GM18870 (cell line): Measurements from ENCODE around the gene CORO1A.
"Not testable (repeated sequence)": the region's sequence is repeated elsewhere in the genome, so short reads cannot be mapped to it uniquely, and the experiment has no call there.

Experiments
- ATAC-seq: cut with Tn5 transposase; IDR thresholded peaks from one replicate; pipeline ENCODE4 v1.9.1; 2021; ENCODE audit warnings: moderate library complexity; ENCODE audit not compliant: unreplicated experiment

Gene CORO1A

GRCh38 chr16:30169416-30169815 is 14.0 kb upstream of the CORO1A start:
- ATAC-seq: not testable (repeated sequence)

GRCh38 chr16:30170145-30170544 is 13.3 kb upstream of the CORO1A start:
- ATAC-seq: not testable (repeated sequence)

DNA sequence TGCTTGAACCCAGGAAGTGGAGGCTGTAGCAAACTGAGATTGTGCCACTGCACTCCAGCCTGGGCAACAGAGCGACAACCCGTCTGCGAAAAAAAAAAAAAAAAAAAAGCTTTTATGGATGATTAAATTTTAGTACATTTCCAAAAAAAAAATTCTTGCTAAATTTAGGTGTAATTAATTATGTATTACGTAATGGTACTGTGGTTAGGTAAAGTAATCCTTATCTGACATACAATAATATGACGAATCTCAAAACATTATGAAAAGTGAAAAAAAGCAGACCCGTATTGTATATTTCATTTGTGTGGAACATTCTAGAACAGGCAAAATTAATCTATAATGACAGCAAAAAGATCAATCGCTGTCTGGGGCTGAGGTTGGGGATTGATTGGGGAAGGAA is 10.3 kb upstream of the CORO1A start:
- ATAC-seq: no peak

DNA sequence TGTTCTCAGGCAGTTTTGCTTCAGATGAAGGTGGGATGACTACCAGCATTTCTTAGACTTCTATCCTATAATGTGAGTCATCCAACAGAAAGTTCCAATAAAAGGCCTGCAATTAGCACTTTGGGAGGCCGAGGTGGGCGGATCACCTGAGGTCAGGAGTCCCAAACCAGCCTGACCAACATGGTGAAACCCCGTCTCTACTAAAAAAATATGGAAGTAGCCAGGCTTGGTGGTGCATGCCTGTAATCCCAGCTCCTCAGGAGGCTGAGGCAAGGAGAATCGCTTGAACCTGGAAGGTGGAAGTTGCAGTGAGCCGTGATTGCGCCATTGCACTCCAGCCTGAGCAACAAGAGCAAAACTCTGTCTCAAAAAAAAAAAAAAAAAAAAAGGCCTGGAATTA is 6.5 kb upstream of the CORO1A start:
- not testable (repeated sequence) for ATAC-seq

DNA sequence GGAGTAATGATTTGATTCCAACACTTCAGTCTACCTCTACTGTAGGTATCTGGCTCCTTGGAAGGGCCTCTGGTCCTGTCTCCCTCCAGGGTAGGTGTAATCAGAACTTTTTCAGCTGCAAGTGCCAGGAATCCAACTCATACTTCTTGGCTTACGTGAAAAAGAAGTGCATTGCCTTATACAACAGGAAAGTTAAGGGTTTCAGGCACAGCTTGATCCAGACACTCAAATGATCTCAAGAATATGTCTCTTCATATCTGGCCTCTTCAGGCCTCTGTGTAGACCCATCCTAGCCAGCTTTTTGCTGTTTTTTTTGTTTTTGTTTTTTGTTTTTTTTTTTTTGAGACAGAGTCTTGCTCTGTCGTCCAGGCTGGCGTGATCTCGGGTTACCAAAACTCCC is 4.2 kb upstream of the CORO1A start:
- ATAC-seq: no peak

DNA sequence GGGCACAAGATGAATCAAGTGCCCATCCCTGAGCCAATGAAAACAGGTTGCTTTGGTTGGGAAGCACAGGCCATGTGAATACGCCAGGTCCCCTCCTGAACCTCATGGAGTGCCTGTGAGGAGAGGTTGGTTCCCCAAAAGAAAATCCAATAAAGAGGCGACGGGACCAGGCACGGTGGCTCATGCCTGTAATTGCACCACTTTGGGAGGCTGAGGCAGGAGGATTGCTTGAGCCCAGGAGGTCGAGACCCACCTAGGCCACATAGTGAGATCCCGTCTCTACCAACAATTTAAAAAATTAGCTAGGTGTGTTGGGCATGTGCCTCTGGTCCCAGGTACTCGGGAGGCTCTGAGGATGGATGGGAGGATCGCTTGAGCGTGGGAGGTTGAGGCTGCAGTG is 3.5 kb upstream of the CORO1A start:
- ATAC-seq: no peak

DNA sequence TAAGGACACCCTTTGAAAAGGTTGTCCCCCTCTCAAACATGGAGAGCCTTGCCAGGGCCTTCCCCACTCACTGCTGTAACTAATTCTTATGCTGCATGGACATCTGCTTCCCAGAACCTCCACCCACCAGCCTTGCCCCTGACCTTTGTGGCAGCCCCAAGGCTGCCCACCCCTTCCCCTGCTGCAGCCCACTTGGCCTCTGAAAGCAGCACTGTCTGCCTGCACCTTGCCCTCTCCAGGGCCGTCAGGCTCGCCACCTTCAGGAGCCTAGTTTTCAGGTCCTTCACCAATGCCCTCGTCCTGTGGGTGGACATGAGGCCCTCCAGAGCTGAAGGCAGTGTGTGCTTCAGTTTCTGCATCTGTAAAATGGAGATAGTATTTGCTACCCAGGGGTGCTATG is 2.7 kb upstream of the CORO1A start:
- no peak for ATAC-seq

DNA sequence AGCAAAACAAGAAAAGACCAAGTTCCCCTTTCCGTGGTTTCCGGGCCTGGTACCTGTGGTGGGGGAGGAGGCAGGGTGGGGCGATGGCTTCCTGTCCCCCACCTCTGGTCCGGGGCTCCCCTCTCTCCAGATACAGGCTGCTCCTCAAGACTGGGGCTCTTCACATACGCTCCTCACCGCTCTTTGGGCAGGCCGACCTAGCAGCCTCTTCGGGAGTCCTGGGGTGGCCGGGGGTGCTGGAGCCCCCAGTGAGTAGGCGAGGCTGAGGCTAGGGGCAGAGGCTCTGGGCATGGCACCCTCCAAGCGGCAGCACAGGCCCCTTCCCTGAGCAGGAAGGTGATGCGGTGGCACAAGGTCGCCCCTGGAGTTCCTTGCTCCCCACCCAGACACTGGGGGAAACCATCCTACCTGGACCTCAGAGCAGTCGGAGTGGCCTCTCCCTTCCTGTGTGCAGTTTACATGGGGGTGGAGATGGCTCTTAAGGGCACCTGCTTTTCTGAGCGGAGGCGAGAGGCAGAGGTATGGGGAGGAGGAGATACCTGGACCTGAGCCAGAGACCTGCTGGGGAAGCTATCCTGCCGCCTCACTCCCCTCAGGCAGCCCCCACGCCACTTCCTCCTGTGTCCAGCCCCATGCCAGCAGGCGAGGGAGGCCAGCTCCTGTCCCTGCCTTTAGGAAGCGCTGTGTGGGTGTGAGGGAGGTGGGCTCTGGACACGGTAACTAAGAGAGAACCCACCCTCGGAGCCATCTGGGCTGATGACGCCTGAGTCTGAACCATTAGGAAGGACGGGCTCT is 891 bp downstream of the CORO1A start:
- no peak for ATAC-seq

DNA sequence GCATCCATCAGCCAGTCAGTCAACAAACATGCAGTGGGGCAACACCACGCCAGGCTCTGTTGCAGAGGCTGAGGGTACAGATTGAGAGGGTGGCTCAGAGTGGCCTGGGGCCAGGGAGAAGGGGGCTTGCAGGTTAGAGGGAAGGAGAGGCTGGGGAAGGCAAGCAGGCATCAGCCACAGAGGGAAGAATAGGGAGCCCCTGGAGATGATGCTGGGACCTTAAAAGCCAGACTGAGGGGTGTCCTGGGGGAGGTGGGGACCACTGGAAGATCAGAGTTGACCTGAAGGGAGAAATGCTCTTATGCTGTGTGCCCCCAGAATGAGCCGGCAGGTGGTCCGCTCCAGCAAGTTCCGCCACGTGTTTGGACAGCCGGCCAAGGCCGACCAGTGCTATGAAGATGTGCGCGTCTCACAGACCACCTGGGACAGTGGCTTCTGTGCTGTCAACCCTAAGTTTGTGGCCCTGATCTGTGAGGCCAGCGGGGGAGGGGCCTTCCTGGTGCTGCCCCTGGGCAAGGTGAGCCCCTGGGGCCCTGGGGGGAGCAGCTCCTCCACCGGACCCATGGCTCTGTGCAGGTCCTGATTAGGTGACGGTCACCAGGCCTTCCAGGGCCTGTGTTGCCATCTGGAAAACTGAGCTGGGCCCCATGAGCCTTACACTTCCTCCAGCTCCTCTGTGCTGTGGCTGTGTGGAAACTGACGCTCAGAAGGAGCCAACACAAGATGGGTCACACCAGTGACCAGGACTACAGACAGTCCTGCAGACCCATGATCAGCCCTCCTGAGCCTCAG is 1.7 kb downstream of the CORO1A start:
- no peak for ATAC-seq

DNA sequence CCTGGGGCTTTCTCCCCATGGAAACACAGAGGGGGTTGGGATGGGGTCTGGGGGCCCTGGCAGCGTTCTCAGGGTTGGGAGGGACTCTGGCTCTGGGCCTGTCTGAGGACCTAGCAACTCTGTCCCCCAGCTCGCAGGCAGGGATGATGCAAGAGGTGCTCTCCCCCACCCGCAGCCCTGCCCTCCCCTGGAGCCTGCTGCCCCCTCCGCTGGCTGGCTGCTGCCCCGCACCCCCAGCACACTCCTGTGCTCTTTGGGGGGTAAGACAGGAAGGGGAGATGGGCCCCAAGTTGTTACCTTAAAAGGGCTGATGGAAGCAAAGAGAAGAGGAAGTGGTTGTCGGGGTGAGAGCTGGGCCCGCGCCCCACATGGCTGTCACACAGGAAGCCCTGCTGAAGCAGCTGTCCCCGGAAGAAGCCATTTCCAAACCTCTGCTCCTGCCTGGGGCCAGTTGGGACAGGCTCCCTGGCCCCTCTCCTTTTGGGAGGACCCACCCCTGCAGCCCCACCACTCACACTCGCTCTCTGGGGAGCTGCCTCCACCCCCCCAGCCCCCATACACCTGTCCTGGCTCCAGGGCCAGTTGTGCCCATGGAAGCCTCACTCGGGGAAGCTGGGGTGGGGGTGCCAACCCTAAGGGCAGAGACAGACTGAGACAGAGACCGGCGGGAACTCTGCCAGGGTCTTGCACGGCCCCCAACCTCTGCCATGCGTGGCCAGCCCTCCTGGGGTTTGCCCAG is 2.5 kb downstream of the CORO1A start:
- ATAC-seq: no peak

DNA sequence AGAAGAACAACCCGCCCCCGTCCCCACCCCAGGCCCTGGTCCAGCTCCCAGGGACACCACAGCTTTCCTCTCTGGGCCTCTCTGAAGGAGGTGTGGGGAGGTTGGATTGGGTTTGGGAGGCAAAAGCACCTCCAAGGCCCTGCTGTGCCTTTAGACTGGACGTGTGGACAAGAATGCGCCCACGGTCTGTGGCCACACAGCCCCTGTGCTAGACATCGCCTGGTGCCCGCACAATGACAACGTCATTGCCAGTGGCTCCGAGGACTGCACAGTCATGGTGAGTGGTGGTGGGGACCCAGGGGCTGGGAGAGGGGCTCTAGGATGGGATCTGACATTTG is 3.0 kb downstream of the CORO1A start:
- ATAC-seq: no peak

DNA sequence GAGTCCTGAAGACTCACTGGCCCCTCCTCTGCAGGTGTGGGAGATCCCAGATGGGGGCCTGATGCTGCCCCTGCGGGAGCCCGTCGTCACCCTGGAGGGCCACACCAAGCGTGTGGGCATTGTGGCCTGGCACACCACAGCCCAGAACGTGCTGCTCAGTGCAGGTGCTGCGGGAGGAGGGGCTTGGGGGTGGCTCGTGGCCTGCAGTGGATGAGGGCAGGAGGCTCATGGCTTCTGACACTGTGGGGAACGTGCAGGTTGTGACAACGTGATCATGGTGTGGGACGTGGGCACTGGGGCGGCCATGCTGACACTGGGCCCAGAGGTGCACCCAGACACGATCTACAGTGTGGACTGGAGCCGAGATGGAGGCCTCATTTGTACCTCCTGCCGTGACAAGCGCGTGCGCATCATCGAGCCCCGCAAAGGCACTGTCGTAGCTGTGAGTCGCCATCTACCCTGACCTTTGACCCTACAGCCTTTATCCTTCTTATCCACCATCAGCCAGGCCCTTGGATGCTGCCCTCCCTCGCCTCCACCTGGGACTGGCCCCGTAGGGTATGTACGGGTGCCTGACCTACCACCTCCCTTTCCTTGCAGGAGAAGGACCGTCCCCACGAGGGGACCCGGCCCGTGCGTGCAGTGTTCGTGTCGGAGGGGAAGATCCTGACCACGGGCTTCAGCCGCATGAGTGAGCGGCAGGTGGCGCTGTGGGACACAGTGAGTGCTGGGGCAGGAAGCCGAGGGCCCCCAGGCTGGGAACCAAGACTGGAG is 3.6 kb downstream of the CORO1A start:
- no peak for ATAC-seq

DNA sequence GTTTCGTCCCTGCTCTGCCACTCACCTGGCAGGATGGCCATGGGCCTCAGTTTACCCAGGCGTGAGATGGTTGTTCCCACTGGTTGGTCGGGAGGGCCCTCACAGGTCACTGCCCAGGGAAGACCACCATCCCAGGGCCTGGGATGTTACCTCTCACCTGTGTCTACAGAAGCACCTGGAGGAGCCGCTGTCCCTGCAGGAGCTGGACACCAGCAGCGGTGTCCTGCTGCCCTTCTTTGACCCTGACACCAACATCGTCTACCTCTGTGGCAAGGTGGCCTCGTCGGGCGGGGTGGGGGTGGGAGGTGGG is 4.1 kb downstream of the CORO1A start:
- ATAC-seq: no peak

DNA sequence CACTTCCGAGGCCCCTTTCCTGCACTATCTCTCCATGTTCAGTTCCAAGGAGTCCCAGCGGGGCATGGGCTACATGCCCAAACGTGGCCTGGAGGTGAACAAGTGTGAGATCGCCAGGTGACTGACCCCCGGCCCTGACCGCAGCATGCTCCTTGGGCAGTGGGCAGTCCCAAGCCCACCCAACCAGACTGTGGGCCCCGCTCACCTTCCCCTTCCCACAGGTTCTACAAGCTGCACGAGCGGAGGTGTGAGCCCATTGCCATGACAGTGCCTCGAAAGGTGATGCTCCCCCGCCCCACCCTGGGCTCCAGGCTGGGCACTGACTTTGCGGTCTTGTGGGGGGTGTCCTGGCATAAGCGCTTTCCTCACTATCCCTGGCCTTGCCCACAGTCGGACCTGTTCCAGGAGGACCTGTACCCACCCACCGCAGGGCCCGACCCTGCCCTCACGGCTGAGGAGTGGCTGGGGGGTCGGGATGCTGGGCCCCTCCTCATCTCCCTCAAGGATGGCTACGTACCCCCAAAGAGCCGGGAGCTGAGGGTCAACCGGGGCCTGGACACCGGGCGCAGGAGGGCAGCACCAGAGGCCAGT is 4.7 kb downstream of the CORO1A start:
- ATAC-seq: no peak

GRCh38 chr16:30191158-30191557 is 7.8 kb downstream of the CORO1A start:
- ATAC-seq: not testable (repeated sequence)

DNA sequence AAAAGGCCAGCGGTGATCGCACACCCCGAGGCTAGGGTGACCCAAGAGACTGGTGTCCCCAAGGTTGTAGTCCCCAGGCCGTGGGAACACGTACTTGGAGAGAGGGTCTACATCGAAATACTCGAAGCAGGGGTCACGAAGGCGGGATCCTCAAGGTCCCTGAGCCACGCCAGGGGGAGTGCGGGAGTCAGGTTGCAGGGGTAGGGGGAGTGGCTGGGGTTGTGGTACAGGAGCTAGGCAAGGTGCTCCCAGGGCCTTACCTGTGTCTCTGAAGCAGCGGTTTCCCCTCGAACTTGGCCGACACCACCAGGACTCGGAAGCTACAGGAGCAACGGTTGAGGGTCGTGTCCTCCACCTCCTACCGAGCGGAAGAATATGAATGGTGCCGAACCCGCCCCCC is 9.7 kb downstream of the CORO1A start:
- ATAC-seq: not testable (repeated sequence)

- peak; percentile 86 for ATAC-seq
These were observed 10.2 kb downstream of the CORO1A start, which contains the start of the genes BOLA2B and SLX1A for GRCh38 chr16:30193615-30194014. BOLA2B (minus strand) TSS chr16:30193666; CDS start chr16:30193595, 71 bp downstream. SLX1A (plus strand) TSS chr16:30193875; CDS start chr16:30194085, 210 bp downstream.

DNA sequence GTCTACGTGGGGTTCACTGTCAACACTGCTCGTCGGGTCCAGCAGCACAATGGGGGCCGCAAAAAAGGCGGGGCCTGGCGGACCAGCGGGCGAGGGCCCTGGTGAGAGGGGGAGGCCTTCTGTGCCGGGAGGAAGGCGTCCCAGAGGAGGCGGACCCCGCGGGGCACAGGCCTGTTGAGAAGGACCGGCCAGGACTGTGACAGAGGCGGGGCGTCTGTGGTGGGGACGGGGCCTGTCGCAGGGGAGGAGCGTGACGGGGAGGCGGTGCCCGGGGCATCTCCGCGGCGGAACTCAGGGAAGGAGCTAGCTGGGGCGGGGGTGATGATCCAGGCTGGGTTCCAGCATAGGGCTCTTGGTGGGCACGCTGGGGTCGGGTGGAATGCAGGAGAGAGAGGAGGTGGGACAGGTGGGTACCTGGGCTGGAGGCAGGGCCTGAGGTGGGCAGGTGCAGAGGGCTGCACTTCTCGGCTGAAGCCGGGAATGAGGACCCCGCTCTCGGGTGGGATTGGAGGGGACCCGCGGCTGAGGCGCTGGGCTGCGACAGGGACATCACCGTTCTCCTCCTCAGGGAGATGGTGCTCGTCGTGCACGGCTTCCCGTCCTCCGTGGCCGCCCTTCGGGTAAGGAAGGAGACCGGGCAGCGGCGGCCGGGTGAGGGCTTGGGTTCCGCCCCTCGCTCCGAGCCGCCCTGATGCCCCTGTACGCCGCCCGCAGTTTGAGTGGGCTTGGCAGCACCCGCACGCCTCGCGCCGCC is 10.9 kb downstream of the CORO1A start:
- peak; percentile 38 for ATAC-seq

- ATAC-seq: not testable (repeated sequence)
These were observed 13.6 kb downstream of the CORO1A start for GRCh38 chr16:30197001-30197400.

DNA sequence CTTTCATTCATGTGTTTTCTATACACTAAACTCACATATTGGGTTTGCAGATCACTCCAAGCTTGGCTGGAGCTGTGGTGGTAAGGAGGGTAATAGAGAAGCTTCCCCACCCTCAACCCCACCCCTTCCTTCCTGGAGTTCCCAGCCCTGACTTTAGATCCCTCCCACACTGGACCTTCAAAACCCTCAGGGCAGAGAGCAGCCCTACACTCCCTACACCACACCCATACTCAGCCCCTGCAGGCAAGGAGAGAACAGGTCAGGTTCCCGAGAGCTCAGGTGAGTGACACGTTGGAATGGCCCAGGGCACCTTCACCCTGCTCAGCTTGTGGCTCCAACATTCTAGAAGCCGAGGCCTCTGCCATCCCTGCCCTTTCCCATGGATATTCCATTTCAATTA is 15.6 kb downstream of the CORO1A start, which contains the start of gene SULT1A3:
Gene SULT1A3 (plus strand): TSS at position 207 of the 400 bp plus-strand sequence. CDS start 1,474 bp downstream, outside the sequence.
- not testable (repeated sequence) for ATAC-seq
